ENCODE data around the gene FAM120C.

DNA sequence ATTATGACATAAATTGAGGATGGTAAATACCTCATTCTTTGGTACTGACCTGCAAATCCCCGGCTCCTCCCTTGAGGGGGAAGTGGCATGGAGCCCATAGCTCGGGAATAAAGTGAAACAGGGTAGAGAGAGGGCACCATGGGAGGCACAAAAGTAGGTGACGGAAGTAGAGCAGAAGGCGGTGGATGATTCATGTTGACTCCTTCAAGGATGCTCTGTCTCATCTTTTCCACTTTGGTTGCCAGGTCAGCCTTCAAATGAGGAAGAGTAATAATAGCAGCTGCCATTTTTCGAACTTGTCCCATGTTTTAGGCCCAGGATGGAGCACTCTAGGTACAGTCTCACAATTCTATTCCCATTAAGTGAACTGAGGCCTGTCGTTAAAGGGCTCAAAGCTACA lies 97.4 kb downstream of the FAM120C start:
- TF ChIP-seq, protein P1, sequence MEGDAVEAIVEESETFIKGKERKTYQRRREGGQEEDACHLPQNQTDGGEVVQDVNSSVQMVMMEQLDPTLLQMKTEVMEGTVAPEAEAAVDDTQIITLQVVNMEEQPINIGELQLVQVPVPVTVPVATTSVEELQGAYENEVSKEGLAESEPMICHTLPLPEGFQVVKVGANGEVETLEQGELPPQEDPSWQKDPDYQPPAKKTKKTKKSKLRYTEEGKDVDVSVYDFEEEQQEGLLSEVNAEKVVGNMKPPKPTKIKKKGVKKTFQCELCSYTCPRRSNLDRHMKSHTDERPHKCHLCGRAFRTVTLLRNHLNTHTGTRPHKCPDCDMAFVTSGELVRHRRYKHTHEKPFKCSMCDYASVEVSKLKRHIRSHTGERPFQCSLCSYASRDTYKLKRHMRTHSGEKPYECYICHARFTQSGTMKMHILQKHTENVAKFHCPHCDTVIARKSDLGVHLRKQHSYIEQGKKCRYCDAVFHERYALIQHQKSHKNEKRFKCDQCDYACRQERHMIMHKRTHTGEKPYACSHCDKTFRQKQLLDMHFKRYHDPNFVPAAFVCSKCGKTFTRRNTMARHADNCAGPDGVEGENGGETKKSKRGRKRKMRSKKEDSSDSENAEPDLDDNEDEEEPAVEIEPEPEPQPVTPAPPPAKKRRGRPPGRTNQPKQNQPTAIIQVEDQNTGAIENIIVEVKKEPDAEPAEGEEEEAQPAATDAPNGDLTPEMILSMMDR (IDR thresholded peaks at IDR 0.05) = no peak
- no peak for TF ChIP-seq POLR2A (IDR thresholded peaks at IDR 0.05)
